Measurements from ENCODE around the gene COX5A. TPM values are rescaled to one million over a fixed set of nuclear protein-coding genes. Genes with fewer than 3 reads are reported as not detected.

COX5A gene
- total RNA-seq, 2 donors from 2014 or later, result 243 to 279 TPM

DNA sequence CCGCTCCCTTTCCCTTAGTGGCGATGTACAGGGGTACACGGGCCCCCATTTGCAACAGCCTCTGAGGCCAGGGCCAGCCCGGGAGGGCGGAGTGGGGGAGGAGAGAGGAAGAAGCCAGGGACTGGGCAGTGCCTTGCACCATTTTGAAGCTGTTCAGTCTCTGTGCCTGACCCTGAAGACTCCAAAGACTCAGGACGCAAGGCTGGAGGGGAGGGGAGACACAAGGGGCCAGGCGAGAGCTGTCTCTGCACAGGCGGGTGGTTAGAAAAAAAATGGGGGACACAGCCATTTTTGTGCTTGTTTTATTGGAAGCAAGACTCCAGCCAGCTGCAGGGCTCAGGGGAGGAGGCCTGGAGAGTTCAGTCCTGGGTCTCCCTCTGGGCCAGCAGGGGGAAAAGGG lies 17.1 kb upstream of the COX5A start:
- H3K4me3 Mint-ChIP-seq, result peak overlapping the region; percentile 63

DNA sequence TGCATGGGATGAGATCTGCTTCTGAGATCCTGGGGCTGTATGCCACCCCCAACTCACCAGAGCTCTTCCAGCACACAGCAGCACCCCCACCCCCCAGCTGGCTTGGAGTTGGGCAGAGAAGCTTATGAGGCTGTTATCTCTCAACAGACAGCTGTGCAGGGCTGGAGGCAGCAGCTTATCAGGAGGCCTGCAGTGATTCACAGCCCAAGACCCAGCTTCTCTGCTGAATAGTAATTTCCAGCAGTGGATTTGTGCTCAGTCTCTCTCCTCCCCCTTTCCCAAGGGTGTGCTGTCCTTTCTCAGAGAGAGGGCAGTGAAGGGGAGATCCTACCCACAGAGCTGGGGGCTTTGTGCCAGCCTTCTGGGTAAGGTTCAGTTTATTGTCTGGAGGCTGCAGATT lies 16.6 kb upstream of the COX5A start:
- H3K36me3 ChIP-seq (ENCODE audit: control insufficient read depth, insufficient read depth, low read length), result no peaks in the 10 kb centered on the region
- TF ChIP-seq, protein P1, sequence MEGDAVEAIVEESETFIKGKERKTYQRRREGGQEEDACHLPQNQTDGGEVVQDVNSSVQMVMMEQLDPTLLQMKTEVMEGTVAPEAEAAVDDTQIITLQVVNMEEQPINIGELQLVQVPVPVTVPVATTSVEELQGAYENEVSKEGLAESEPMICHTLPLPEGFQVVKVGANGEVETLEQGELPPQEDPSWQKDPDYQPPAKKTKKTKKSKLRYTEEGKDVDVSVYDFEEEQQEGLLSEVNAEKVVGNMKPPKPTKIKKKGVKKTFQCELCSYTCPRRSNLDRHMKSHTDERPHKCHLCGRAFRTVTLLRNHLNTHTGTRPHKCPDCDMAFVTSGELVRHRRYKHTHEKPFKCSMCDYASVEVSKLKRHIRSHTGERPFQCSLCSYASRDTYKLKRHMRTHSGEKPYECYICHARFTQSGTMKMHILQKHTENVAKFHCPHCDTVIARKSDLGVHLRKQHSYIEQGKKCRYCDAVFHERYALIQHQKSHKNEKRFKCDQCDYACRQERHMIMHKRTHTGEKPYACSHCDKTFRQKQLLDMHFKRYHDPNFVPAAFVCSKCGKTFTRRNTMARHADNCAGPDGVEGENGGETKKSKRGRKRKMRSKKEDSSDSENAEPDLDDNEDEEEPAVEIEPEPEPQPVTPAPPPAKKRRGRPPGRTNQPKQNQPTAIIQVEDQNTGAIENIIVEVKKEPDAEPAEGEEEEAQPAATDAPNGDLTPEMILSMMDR (conservative IDR thresholded peaks at IDR 0.05), result no peak
- H3K9ac ChIP-seq (ENCODE audit: extremely low read depth, low read length, poor library complexity, severe bottlenecking), result no peak overlapping the region
- DNase-seq, result peak; percentile 70
- no peak overlapping the region for H3K27ac ChIP-seq (ENCODE audit: low read depth, low read length)
- H3K36me3 Mint-ChIP-seq (ENCODE audit: low read depth), result no peaks in the 10 kb centered on the region
- H3K27me3 Mint-ChIP-seq (ENCODE audit: insufficient read depth), result peaks cover 43% of the 10 kb centered on the region
- peaks cover 36% of the 10 kb centered on the region for H3K4me1 Mint-ChIP-seq
- no peaks in the 10 kb centered on the region for H3K9me3 Mint-ChIP-seq
- H3K4me1 ChIP-seq (ENCODE audit: control insufficient read depth, insufficient read depth, low read length), result peaks cover 12% of the 10 kb centered on the region
- H3K4me3 Mint-ChIP-seq, result peak overlapping the region; percentile 63
- no peak overlapping the region for H3K27ac Mint-ChIP-seq
- H3K9me3 ChIP-seq (ENCODE audit: control insufficient read depth, low read length), result no peaks in the 10 kb centered on the region
- H3K4me3 ChIP-seq (ENCODE audit: low read length), result peak overlapping the region; percentile 86
- H3K27me3 ChIP-seq (ENCODE audit: control insufficient read depth, insufficient read depth, low read length, poor library complexity, severe bottlenecking), result peaks cover 36% of the 10 kb centered on the region

More for the DNA sequence above, 17.1 kb upstream of the COX5A start:
- TF ChIP-seq, protein P1 (conservative IDR thresholded peaks at IDR 0.05), result no peak
- Histone ChIP-seq H3K4me1 (ENCODE audit: control insufficient read depth, insufficient read depth, low read length) (peaks cover 12% of the 10 kb centered on the region), H3K27ac (ENCODE audit: low read depth, low read length) (no peak overlapping the region), H3K4me3 (ENCODE audit: low read length) (peak overlapping the region; percentile 86), H3K36me3 (ENCODE audit: control insufficient read depth, insufficient read depth, low read length) (no peaks in the 10 kb centered on the region), H3K9ac (ENCODE audit: extremely low read depth, low read length, poor library complexity, severe bottlenecking) (peak overlapping the region; percentile 34), H3K27me3 (ENCODE audit: control insufficient read depth, insufficient read depth, low read length, poor library complexity, severe bottlenecking) (peaks cover 41% of the 10 kb centered on the region), H3K9me3 (ENCODE audit: control insufficient read depth, low read length) (no peaks in the 10 kb centered on the region)
- Mint-ChIP-seq H3K27me3 (ENCODE audit: insufficient read depth) (peaks cover 48% of the 10 kb centered on the region), H3K36me3 (ENCODE audit: low read depth) (no peaks in the 10 kb centered on the region), H3K9me3 (no peaks in the 10 kb centered on the region), H3K4me1 (peaks cover 35% of the 10 kb centered on the region), H3K27ac (no peak overlapping the region)
- WGBS, 2 experiments (ENCODE audit: insufficient coverage in 1 of 2, insufficient read length in 1 of 2), result 63 to 74% methylated on average over 5 to 8 of the region's 8 CpGs
- no peak for DNase-seq

DNA sequence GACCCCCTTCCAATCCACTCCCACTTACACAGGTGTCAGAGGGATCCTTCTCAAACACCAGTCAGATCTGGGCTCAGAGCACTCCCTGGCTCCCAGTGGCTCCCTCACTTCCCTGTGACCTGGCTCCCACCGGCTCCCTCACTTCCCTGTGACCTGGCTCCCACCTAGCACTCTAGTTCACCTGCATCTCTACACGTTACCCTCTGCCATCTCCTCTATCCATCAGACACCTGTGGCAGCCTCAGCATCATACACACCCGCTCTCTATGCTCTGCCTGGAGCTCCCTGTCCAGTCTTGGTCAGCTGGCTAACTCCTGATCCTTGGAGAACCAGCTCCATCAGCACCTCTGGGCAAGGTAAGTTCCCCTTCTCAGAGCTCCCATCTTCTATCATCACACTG lies 13.1 kb upstream of the COX5A start:
- TF ChIP-seq, protein P1 (conservative IDR thresholded peaks at IDR 0.05), result no peak

More for the DNA sequence above, 13.1 kb upstream of the COX5A start:
- DNase-seq, result peak; percentile 47
- H3K27me3 Mint-ChIP-seq (ENCODE audit: insufficient read depth), result peaks cover 17% of the 10 kb centered on the region
- H3K9ac ChIP-seq (ENCODE audit: extremely low read depth, low read length, poor library complexity, severe bottlenecking), result no peak overlapping the region
- no peaks in the 10 kb centered on the region for H3K36me3 Mint-ChIP-seq (ENCODE audit: low read depth)
- 64 to 81% methylated on average over 3 of the region's 3 CpGs for WGBS, 2 experiments (ENCODE audit: insufficient coverage in 1 of 2, insufficient read length in 1 of 2)
- no peak overlapping the region for H3K27ac ChIP-seq (ENCODE audit: low read depth, low read length)
- no peaks in the 10 kb centered on the region for H3K36me3 ChIP-seq (ENCODE audit: control insufficient read depth, insufficient read depth, low read length)
- H3K27me3 ChIP-seq (ENCODE audit: control insufficient read depth, insufficient read depth, low read length, poor library complexity, severe bottlenecking), result peaks cover 8% of the 10 kb centered on the region
- no peak overlapping the region for H3K4me3 ChIP-seq (ENCODE audit: low read length)
- H3K27ac Mint-ChIP-seq, result peak overlapping the region; percentile 62
- H3K4me3 Mint-ChIP-seq, result no peak overlapping the region
- H3K9me3 ChIP-seq (ENCODE audit: control insufficient read depth, low read length), result no peaks in the 10 kb centered on the region
- H3K9me3 Mint-ChIP-seq, result no peaks in the 10 kb centered on the region
- peaks cover 12% of the 10 kb centered on the region for H3K4me1 ChIP-seq (ENCODE audit: control insufficient read depth, insufficient read depth, low read length)
- H3K4me1 Mint-ChIP-seq, result peaks cover 31% of the 10 kb centered on the region
